Limb (tissue), 2 donors: ENCODE data around the gene CDH24.

Experiments
- DNase-seq, 2 donors: peaks; one replicate each; pipeline ENCODE4 v3.0.0-alpha.2; 2016; ENCODE audit errors: extremely low spot score in 2 of 2

The CDH24 gene

GRCh38 chr14:23066855-23067744 lies 9.8 kb upstream of the CDH24 start:
- DNase-seq, result no peak

GRCh38 chr14:23066368-23066767 lies 9.0 kb upstream of the CDH24 start:
- no peak for DNase-seq

- no peak for DNase-seq
Measured at GRCh38 chr14:23063601-23064000, 6.3 kb upstream of the CDH24 start.

- DNase-seq, result no peak
Measured at GRCh38 chr14:23062002-23062401, 4.7 kb upstream of the CDH24 start.

GRCh38 chr14:23060536-23061260 lies 3.4 kb upstream of the CDH24 start:
- DNase-seq, result no peak

GRCh38 chr14:23058654-23059504 lies 1.6 kb upstream of the CDH24 start:
- DNase-seq, result no peak

- peak; percentile 91 to 96 for DNase-seq
Measured at GRCh38 chr14:23057757-23058653, 685 bp upstream of the CDH24 start.

GRCh38 chr14:23056145-23056955 lies 970 bp downstream of the CDH24 start:
- DNase-seq, result peak in 1 of 2 donors; percentile 68

GRCh38 chr14:23055621-23056144 lies 1.6 kb downstream of the CDH24 start:
- no peak for DNase-seq

- no peak for DNase-seq
Measured at GRCh38 chr14:23055147-23055550, 2.2 kb downstream of the CDH24 start.

GRCh38 chr14:23054000-23054811 lies 3.1 kb downstream of the CDH24 start:
- DNase-seq, result no peak

GRCh38 chr14:23053426-23053825 lies 3.9 kb downstream of the CDH24 start:
- DNase-seq, result no peak

- DNase-seq, result no peak
Measured at GRCh38 chr14:23052671-23053070, 4.6 kb downstream of the CDH24 start.

- DNase-seq, result no peak
Measured at GRCh38 chr14:23052182-23052623, 5.1 kb downstream of the CDH24 start.

GRCh38 chr14:23051141-23052057 lies 5.9 kb downstream of the CDH24 start:
- DNase-seq, result no peak

GRCh38 chr14:23049011-23049410 lies 8.3 kb downstream of the CDH24 start:
- DNase-seq, result no peak
